ENCODE results near the gene POLR3B.

The POLR3B gene

DNA sequence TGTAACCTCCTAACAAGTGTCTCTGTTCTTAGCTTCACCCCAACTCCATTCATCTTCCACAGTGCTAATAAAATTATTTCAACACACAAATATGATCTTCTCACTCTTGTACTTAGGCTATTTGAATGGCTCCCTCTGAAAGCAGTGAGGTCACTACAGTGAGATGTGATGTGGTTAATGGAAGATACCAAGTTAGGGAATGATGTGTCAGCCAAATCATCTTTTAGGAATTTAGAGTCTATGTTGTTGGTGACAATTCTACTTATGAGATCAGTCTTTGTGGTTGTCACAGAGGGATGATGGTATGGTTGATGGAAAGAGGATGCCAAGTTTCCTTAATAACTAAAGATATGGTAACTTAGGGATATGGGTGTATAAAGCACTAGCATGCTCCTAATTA, 57.6 kb downstream of the POLR3B start:
- DNase-seq (ENCODE audit: low read depth in 2 of 2) = no peak

DNA sequence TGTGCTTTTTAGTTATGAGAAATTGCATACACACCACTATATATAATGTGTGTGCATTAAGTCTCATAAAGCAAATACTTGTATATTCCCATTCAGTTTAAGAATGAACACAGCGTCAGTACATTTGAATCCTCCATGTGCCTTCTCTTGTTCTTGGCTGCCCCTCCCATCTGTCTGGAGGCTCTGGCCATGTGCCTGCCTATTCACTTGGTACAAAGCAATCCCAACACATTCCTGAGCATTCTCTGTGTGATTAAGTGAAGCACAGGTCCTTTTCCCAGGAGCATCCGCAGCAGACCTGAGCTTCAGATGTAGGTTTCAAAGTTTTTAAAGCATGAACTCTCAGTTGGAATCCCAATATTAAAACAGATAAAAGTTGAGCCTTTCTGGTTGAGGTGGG, 58.7 kb downstream of the POLR3B start:
- DNase-seq (ENCODE audit: low read depth in 2 of 2) = no peak

DNA sequence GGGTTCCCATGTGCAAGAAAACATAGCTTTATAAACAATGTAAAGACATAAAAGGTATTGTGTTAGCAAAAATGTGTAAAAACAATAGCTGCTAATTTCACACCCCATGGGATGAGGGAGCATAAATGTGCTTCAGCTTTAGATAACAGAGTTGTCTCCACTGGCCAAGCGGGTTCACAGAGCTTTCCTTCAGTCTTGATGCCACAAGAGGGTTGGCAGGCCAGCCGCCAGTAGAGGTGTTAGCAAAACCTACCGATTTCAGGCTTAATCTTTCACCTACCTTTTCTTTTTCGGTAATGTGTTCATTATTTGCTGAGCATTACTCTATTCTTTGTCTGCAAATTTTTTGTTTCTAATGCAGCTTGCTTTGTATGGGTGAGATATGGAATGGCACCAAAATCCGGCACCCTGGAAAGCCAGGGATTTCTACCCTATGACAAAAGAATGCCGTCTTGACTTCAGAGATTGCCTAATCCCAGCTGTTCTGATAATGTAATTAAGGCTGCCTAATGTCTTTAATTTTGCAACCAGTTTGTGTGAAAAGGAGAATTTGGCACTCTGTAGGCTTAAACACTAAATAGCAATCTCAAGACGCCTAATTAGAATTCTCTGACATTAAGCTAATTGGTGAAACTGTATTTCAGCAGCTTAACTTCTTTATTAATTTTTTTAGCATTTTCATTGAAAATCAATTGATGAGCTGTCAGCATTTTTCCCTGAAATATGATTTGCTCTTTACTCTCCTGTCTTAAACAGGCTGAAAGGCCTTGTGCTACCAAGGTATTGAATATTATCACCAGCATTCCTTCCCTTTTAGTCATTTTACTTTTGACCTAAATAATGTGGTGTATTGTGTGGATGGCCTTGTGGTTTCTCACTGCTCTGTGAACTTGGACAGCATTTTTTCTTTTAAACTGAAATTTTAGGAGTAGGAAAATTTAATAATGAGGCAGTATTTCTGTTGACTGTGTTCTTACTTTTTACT, 60.7 kb downstream of the POLR3B start:
- no peak for DNase-seq (ENCODE audit: low read depth in 2 of 2)

DNA sequence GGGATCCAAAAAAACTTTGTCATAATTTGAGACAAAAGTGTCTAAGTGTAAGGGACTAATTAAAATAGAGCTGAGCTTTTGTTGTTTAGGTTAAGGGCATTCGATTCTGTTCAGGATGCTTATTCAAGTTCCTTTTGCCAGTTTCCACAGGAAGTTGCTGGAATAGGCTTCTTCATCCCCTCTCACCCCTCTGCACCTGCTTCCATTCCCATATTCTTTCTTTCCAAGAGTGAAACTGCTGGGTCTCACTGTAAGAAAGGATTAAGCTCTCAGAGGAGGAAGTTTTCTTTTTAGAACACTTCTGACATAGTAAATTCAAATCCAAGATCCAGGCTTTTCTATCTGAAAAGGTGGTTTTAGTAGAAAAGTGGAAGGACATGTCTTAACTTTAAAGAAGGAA, 61.4 kb downstream of the POLR3B start:
- DNase-seq (ENCODE audit: low read depth in 2 of 2) = no peak

DNA sequence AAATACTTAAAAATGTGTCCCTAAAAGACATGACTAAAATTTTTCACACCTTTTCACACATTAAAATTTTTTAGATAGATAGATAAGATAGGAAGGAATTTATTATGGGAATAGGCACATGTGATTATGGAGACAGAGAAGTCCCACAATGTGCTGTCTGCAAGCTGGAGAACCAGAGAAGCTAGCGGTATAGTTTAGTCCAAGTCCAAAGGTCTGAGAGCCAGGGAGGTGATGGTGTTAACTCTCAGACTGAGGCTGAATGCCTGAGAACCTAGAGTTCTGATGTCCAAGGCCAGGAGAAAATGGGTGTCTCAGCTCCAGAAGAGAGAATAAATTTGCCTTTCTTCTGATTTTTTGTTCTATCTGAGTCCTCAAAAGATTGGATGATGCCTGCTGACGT, 65.7 kb downstream of the POLR3B start:
- no peak for DNase-seq (ENCODE audit: low read depth in 2 of 2)

DNA sequence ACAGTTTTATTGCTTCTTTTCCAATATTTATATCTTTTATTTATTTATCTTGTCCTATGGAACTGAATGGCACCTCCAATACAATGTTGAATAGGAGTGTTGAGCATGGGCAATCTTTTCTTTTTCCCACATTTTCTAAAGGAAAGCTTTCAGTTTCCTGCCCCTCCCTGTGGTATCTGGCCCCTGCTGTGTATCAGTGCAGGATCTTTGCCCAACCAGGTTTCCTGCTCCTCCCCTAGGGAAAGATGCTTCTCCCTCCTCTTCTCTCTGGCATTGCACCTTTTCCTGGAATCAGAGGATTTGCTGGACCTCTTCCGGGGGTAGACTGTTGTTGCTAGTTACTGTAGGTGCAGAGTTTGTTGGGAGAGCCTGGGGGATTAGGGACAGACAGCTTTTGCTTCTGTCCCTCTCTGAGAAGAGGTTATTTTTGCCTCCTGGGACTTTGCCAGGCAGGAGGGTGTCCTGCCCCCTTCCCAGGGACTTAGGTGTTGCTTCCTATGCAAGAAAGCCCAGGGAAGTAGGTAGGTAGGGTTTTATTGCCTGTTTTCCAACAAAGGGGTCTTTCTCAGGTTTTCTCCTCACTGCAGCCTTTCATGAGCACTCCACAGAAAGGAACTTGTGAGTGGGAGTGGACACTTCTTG, 67.6 kb downstream of the POLR3B start:
- DNase-seq (ENCODE audit: low read depth in 2 of 2) = no peak

DNA sequence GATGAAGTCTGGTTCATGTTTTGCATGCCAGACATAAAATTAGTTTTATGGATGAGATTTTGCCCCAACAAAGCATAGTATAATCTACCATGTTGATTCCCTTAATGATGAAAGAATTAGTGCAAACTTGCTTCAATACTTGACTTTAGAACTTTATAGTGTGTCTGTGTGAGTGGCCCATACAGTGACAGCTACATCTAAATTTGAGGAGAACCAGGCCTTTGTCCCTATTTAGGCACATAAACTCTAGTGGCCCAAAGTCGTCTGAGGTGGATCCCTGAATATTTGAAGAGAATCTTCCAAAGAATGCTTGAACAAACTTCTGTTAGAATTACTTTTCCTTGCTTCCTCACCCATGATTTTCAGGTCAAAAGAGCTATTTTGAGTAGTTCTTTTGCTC, 70.4 kb downstream of the POLR3B start:
- no peak for DNase-seq (ENCODE audit: low read depth in 2 of 2)

DNA sequence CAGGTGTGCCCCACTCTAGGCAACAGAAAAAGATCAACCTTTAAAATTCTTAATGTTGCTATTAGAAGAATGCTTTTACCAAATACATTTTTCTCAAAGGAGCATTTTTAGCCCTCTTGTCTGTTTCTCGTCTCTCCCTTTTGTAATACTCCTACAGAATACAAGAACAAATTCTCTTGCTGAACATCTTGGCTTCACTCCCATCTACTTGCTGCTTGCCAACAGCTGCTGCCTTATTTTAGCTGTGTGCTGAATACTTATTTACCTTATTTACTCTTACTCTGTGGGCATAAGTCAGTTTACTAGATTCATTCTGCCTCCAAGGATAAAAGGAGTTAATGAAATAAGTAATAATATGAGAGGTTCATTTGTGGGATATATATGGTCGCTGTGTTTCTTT, 70.8 kb downstream of the POLR3B start:
- DNase-seq (ENCODE audit: low read depth in 2 of 2) = no peak

DNA sequence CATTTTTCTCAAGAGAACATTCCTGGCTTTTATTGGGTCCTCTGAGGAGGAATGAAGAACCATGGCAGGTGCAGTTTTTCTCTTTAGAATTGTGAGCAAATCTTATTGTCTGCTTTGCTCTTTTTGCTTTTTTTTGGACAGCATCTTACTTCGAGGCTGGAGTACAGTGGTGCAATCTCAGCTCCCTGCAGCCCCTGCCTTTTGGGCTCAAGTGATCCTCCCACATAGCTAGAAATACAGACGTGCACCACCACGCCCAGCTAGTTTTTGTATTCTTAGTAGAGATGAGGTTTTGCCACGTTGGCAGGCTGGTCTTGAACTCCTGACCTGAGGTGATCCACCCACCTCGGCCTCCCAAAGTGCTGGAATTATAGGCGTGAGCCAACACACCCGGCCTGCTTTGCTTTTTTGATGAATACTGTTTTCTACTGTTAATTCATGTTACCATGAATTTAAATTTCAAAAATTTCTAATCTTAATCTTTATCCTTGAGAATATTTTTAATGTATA, 71.5 kb downstream of the POLR3B start:
- DNase-seq (ENCODE audit: low read depth in 2 of 2) = no peak

DNA sequence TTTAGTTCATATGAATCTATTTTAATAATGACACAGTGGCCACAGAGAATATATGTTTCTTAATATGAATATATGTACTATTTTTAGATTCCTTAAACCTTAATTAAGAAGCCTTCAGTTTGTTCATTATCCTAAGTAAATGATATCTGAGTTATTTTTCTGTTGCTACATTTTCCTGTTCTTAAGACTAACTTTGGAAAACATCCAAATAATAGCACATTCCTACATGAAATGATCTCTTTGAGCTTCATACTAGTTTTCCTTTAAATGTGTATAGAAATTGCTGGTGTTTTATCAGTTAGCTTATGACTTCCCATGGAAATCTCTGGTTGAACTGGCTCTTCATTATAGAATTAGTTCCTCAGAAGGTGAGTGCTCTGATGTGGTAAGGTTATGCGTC, 72.1 kb downstream of the POLR3B start:
- DNase-seq (ENCODE audit: low read depth in 2 of 2) = no peak

DNA sequence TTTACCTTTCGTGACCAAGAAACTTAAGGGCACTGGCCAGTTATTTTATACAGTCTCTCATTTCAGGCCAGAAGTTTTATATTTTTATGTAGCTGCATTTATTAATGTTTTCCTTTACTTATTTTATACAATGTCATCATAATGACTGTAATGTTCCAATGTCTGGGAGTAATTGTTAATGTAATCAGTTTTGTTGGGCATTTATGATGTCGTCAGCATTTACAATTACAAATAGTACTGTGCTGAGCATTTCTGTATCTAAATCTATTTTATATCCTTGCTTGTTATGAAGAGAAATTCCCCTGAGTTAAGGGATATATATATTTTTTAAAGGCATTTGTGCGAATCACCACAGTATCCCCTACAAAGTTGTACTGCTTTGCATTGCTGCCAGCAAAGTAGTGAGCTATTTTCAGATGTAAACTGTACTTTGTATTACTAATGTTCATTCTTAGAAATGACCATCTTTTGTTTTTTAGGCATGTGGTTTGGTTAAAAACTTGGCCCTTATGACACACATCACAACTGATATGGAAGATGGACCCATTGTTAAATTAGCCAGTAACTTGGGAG, 74.4 kb downstream of the POLR3B start:
- DNase-seq (ENCODE audit: low read depth in 2 of 2) = no peak

DNA sequence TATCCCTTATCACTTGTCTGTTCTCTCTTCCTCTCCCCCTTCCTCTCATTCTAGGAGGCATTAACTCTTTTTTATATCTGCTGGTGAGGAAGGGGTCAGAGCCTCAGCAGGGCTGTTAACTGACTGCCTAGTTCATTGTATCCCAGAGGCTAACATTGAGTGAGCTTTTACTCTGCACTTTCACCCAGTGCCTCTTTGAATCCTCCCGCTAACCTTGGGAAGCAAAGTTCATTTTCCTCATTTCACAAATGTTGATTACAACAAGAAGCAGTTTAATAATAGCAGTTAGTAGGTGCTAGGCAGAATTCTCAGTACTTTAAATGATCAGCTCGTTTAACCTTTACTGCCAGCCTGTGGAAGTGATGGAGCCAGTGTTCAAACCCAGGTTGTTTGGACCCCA, 75.5 kb downstream of the POLR3B start:
- DNase-seq (ENCODE audit: low read depth in 2 of 2) = no peak

DNA sequence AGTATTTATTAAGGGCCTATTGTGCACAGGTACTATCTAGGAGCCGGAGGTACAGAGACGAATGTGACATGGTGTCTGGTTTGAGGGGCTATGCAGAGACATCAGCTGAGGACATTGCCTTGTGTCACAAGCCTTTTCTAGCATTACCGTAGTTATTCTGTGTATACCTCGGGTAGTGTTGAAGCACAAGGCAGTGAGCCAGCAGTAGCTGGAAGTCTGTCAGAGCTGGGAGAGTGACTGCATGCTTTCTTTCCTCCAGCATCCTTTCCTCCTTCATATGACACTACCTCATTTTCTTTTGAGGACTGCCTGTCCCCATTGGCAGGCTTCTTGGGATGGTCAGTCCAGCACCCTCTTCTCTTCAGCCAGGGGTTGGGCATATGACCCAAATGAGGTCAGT, 77.0 kb downstream of the POLR3B start:
- DNase-seq (ENCODE audit: low read depth in 2 of 2) = no peak

DNA sequence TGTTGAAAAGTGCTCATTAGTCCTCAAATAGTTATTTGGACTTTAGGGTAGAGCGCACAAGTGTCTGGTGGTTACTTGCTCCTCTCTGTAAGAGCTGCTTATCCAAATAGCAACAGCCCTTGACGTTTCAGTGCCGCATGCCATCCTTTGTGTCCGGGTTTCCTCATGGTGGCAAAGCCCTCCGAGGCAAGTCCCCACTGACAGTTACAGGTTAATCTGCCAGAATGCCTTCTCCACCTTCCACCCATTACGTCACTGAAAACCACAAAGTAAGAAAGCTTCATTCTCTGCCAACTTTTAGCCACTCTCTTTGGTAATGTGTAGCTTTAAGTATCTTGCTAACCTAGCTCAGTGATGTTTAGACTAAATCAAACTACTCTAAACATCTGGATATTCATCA, 78.6 kb downstream of the POLR3B start:
- DNase-seq (ENCODE audit: low read depth in 2 of 2) = no peak

DNA sequence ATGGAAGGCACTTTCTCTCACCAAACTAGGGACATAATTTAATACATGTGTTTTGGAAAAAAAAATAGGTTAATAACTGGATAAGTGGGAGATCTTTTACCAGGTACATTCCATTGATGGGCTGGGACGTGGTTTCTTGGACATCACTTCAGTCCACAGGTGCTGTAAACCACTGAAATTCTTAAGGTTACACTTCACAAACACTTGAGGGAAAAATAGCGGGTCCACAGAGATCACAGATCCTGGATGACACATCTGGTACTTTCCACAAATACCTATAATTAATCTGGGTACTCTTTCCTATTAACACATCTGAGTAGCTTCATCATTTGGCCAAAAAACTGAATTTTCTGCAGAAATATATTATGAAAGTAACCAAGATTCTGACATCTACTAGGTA, 85.0 kb downstream of the POLR3B start:
- no peak for DNase-seq (ENCODE audit: low read depth in 2 of 2)

DNA sequence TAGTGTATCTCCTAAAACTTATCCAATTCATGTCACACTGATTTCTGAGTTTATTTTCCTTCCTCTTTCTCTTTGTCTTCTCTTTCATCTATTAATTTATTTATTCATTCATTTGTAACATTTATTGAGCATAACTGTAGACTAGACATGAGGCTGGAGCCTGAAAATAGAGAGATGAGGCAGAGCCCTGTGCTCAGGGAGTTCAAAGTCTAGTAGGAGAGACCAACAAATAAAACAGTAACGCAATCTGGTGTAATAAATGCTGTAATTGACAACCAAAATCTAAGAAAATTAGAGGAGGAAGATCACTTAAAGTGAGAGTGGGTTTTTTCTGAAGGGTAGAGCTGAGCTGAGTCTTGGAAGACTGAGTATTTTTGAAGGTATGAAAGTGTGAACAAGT, 87.5 kb downstream of the POLR3B start:
- DNase-seq (ENCODE audit: low read depth in 2 of 2) = no peak

DNA sequence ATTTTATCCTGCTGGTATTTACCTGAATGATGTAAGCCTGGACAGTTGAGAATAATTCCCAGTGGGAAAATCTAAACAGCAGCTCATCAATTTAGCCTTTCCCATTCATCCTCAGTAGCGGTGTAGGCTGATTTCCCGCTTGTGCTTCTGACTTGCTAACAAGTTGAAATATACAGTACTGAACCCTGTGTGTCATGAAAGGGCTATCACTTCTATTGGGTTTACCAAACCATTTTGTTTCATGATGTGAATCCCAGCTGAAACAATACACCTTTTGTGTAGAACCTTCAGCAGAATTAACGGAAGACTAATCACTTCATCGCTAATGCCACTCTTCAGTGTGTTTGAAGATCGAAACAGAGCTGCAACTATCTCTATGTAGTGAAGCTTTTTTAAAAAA, 88.4 kb downstream of the POLR3B start:
- no peak for DNase-seq (ENCODE audit: low read depth in 2 of 2)

DNA sequence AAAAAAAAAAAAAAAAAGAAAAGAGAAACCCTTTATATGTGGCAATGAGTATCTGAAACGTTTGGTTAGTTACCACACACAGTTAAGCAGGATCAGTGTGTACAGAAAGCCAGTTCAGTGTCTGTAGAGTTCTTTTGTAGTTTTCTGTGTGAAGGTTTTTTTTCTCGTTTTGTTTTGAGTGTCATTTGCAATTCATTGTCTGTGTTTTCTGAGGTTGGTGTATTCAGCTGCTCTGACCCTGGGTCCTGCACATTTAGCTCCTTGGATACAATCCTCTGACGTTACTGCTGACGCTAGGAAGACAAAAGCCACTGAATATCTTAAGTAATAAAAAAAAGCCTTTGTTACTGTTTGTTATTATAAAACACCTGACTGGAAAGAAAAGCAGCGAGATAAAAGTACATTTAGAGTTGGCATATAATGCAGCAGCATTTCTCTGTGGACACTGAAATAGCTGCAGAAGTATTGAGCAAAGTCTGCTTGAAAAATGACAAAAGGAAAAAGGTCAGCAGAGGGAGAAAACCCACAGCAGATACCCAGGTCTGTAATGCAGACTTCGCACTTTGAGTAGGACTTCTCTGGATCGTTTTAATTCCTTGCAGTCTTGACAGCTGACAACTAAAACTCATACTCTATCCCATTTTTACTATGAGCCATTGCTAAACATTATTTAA, 89.0 kb downstream of the POLR3B start:
- no peak for DNase-seq (ENCODE audit: low read depth in 2 of 2)

DNA sequence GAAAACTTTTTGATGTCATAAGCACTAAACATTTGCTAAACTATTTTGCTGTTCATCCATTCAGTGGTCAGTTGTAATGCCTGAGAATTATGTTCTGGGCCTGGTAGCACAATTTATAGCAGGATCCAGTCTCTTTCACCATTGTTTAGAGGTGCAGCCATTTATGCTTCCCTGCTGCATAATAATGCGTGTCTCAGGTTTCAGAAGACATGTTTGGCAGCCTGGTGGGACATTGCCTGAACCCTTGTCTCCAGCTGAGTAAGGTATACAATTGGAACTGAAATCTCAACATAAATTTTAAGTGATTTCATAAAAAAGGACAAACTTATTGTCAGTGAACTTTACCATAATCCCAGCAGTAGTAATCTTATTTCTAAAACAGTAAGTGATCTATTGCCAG, 94.8 kb downstream of the POLR3B start:
- no peak for DNase-seq (ENCODE audit: low read depth in 2 of 2)

DNA sequence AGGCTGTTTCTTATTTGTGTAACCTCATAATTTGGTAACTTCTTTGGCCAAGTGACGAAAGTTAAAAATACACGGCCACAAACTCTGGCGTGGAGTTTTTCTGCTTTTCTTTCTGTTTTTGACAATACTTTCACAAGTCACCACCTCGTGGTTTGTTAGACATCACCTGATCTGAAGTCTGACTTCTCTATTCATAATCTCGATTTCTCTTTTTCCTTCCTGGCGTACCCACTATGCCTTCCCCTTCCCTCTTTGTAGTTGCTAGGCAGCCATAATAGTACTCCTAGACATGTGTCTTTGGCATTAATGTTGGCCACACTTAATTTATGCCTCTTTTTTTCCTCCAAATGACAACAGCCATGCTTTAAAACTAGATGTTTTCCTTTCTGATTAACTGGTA, 97.6 kb downstream of the POLR3B start:
- no peak for DNase-seq (ENCODE audit: low read depth in 2 of 2)

DNA sequence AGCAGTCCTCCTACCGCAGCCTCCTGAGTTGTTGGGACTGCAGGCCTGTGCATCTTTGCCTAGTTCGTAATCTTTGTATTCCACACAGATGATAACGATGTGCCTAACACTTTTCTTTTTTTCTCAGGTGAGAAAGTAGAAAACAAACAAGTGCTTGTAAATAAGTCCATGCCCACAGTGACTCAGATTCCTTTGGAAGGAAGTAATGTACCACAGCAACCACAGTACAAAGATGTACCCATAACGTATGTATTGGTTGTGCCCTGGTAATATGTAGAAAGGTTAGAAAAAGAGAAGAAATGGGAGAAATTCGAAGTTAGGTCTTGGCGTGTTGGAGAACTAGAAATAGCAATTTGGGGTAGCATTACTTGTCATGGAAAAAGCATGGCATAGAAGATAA, 101.6 kb downstream of the POLR3B start:
- no peak for DNase-seq (ENCODE audit: low read depth in 2 of 2)

DNA sequence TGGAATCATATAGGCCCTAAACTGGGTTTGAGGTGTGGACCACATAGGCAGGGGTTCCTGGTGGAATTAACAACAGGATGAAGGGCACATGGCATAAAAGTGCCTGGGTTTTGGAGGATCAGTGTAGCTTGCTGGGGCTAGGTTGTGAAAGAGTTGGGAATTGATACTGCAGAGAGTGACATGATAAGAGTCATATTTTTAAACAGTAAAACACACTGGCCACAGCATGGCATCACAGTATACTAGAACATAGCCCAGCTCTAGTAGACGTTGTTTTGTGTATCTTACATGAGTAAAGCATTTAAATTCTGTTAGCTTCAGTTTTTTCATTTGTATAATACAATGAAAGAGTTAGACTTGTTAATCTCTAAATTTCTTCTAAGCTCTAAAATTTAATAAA, 102.0 kb downstream of the POLR3B start:
- DNase-seq (ENCODE audit: low read depth in 2 of 2) = no peak
